ENCODE measurements around the gene PRDM16. TPM values are rescaled to one million over a fixed set of nuclear protein-coding genes. Genes with fewer than 3 reads are reported as not detected.

Gene PRDM16
- total and polyA plus RNA-seq, 2 of the 13 experiments (the other 11 are each of a cell fraction or from before 2014, with no cell fraction given), result 0.15 to 0.81 TPM

DNA sequence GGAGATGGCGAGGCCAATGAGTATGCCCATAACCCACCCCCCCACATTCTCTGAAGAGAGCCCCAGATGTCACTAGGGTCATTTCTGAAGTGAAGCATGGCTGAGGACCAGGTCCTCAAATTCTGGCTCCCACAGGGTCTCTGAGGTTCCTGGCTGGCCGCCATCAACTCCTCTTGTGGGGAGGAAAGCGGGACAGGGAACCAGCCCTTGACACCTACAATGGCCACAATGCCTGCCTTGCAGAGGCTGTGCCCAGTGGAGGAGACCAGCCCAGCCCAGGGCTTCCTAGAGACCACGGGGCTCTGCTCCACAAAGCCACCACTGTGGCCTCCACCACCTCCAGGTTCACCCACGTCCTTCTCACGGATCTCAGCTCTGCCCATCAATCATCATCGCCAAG is 265.4 kb downstream of the PRDM16 start:
- ChIA-PET POLR2A (interaction anchor here (1.1 to 2.9 kb wide), 7 partner anchors 7 to 21 kb away, joined by 4 to 25 read pairs (median 17); no protein-coding TSS in a partner anchor), CTCF (ENCODE audit: low intra/inter-chr PET ratio, low total read pairs) (no interaction called here)
- Histone ChIP-seq H3K79me2 (ENCODE audit: insufficient read depth, low read length) (peaks cover 18% of the 10 kb centered on the region), H3K9ac (ENCODE audit: insufficient read depth, low read depth, low read length) (peak overlapping the region; percentile 70), H3K27me3 (ENCODE audit: control insufficient read depth in 1 of 2, insufficient read depth in 2 of 2, low read length in 2 of 2) (no peaks in the 10 kb centered on the region), H3K9me3 (ENCODE audit: low read length) (no peaks in the 10 kb centered on the region), H3K4me1 (ENCODE audit: insufficient read depth, low read length) (peaks cover 100% of the 10 kb centered on the region), H2AFZ (ENCODE audit: low read length) (no peak overlapping the region), H3K27ac (ENCODE audit: extremely low read length, insufficient read depth, low read length) (peak overlapping the region; percentile 96), H3K4me2 (ENCODE audit: low read depth, low read length) (peak overlapping the region; percentile 71), H4K20me1 (ENCODE audit: insufficient read depth, low read length) (no peaks in the 10 kb centered on the region), H3K4me3 (replicated peaks in 1 of 3; ENCODE audit: insufficient read depth in 1 of 3, low read depth in 2 of 3, low read length in 3 of 3) (peak overlapping the region in 2 of 3 experiments; percentile 36 to 62; a peak in 4 of 6 replicates), H3K36me3 (replicated peaks in 1 of 2; ENCODE audit: control insufficient read depth in 1 of 2, insufficient read depth in 2 of 2, low read length in 2 of 2) (no peaks in the 10 kb centered on the region)
- intact Hi-C loops (cut with micrococcal nuclease; ENCODE audit: unreplicated experiment) (no loop called here), in situ Hi-C loops (cut with HindIII; ENCODE audit: extremely low pct_ligation_motif_present, low pct_unique_long_range_greater_than_20kb) (no loop called here)
- FAIRE-seq (no peak), ATAC-seq (no peak), DNase-seq (ENCODE audit: low spot score) (no peak)
- no peak for TF ChIP-seq DR1 (CRISPR knock-in tag; IDR thresholded peaks at IDR 0.05)
- no peak for TF ChIP-seq ZNF264 (CRISPR knock-in tag; IDR thresholded peaks at IDR 0.05)
- TF ChIP-seq ZNF557 (CRISPR knock-in tag; IDR thresholded peaks at IDR 0.05), result no peak
- TF ChIP-seq, protein P1, sequence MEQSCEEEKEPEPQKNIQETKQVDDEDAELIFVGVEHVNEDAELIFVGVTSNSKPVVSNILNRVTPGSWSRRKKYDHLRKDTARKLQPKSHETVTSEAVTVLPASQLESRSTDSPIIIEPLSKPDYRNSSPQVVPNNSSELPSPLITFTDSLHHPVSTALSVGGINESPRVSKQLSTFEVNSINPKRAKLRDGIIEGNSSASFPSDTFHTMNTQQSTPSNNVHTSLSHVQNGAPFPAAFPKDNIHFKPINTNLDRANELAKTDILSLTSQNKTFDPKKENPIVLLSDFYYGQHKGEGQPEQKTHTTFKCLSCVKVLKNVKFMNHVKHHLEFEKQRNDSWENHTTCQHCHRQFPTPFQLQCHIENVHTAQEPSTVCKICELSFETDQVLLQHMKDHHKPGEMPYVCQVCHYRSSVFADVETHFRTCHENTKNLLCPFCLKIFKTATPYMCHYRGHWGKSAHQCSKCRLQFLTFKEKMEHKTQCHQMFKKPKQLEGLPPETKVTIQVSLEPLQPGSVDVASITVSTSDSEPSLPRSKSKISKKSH (CRISPR knock-in tag; IDR thresholded peaks at IDR 0.05; ENCODE audit: borderline replicate concordance), result no peak
- TF ChIP-seq, protein P2, sequence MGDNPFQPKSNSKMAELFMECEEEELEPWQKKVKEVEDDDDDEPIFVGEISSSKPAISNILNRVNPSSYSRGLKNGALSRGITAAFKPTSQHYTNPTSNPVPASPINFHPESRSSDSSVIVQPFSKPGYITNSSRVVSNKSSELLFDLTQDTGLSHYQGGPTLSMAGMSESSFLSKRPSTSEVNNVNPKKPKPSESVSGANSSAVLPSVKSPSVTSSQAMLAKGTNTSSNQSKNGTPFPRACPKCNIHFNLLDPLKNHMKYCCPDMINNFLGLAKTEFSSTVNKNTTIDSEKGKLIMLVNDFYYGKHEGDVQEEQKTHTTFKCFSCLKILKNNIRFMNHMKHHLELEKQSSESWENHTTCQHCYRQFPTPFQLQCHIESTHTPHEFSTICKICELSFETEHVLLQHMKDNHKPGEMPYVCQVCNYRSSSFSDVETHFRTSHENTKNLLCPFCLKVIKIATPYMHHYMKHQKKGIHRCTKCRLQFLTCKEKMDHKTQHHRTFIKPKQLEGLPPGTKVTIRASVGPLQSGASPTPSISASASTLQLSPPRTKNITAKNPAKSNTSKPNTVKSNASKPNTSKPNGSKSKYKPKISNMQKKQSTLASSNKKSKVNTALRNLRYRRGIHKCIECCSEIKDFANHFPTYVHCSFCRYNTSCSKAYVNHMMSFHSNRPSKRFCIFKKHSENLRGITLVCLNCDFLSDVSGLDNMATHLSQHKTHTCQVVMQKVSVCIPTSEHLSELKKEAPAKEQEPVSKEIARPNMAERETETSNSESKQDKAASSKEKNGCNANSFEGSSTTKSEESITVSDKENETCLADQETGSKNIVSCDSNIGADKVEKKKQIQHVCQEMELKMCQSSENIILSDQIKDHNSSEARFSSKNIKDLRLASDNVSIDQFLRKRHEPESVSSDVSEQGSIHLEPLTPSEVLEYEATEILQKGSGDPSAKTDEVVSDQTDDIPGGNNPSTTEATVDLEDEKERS (CRISPR knock-in tag; IDR thresholded peaks at IDR 0.05), result 0 out of 2 replicates have a peak, but pooled peaks have one; percentile 5
- TF ChIP-seq, protein P3, sequence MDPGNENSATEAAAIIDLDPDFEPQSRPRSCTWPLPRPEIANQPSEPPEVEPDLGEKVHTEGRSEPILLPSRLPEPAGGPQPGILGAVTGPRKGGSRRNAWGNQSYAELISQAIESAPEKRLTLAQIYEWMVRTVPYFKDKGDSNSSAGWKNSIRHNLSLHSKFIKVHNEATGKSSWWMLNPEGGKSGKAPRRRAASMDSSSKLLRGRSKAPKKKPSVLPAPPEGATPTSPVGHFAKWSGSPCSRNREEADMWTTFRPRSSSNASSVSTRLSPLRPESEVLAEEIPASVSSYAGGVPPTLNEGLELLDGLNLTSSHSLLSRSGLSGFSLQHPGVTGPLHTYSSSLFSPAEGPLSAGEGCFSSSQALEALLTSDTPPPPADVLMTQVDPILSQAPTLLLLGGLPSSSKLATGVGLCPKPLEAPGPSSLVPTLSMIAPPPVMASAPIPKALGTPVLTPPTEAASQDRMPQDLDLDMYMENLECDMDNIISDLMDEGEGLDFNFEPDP (CRISPR knock-in tag; conservative IDR thresholded peaks at IDR 0.05), result 0 out of 2 replicates have a peak, but pooled peaks have one; percentile 75
- TF ChIP-seq ZMYM2 (CRISPR knock-in tag; IDR thresholded peaks at IDR 0.05), result no peak
- TF ChIP-seq ZBTB7A (CRISPR knock-in tag; IDR thresholded peaks at IDR 0.05), result 0 out of 2 replicates have a peak, but pooled peaks have one; percentile 24
- 0 out of 2 replicates have a peak, but pooled peaks have one; percentile 7 for TF ChIP-seq ZNF761 (CRISPR knock-in tag; conservative IDR thresholded peaks at IDR 0.05)
- TF ChIP-seq, protein P4, sequence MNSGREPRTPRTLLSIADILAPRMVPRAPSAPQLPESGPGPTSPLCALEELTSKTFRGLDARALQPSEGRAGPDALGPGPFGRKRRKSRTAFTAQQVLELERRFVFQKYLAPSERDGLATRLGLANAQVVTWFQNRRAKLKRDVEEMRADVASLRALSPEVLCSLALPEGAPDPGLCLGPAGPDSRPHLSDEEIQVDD (CRISPR knock-in tag; IDR thresholded peaks at IDR 0.05; ENCODE audit: borderline replicate concordance), result no peak
- 0 out of 2 replicates have a peak, but pooled peaks have one; percentile 19 for TF ChIP-seq FLYWCH1 (CRISPR knock-in tag; IDR thresholded peaks at IDR 0.05)
- 70% methylated on average over 3 of the region's 7 CpGs for WGBS (ENCODE audit: low lambda C conversion rate)
- BruUV-seq (replicated peaks), result no TSS peak
